ENCODE measurements around the gene CCDC71L. TPM values are rescaled to one million over a fixed set of nuclear protein-coding genes. Genes with fewer than 3 reads are reported as not detected.

CCDC71L gene
- total RNA-seq, 4 donors from 2014 or later = 19.0 to 36.9 (median 22.8) TPM

DNA sequence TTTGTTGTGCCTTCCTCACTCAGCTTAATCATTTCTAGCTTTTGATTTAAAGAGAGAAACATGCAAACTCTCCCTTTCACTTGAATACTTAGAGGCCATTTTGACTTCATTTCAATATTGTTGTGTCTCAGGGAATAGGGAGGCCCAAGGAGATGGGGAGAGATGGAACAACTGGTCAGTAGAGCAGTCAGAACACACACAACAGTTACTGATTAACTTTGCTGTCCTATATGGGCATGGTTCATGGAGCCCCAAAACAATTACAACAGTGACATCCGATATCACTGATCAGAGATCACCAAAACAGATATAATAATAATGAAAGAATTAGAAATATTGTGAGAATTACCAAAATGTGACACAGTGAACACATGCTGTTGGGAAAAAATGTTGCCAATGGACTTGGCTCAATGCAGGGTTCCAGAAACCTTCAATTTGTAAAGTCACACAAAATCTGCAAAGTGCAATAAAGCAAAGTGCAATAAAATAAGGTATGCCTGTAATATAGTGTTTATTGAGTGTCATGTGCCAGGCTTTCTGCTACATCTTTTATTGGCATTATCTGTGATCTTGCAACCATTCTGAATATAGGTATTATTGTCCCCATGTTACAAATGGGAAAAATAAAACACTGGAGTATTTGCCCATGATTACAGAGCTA is 38.2 kb downstream of the CCDC71L start:
- Histone ChIP-seq H3K36me3 (no peaks in the 10 kb centered on the region), H3K9me3 (peaks cover 0 to 15% (median 3%) of the 10 kb centered on the region in 4 donors), H3K27me3 (no peaks in the 10 kb centered on the region), H3K27ac (no peak overlapping the region), H3K4me1 (peaks cover 0 to 13% (median 5%) of the 10 kb centered on the region in 4 donors), H3K4me3 (no peak overlapping the region)
- TF ChIP-seq EP300 (IDR thresholded peaks at IDR 0.05) = no peak
- TF ChIP-seq POLR2A (IDR thresholded peaks at IDR 0.05) = no peak
- TF ChIP-seq, protein P1, sequence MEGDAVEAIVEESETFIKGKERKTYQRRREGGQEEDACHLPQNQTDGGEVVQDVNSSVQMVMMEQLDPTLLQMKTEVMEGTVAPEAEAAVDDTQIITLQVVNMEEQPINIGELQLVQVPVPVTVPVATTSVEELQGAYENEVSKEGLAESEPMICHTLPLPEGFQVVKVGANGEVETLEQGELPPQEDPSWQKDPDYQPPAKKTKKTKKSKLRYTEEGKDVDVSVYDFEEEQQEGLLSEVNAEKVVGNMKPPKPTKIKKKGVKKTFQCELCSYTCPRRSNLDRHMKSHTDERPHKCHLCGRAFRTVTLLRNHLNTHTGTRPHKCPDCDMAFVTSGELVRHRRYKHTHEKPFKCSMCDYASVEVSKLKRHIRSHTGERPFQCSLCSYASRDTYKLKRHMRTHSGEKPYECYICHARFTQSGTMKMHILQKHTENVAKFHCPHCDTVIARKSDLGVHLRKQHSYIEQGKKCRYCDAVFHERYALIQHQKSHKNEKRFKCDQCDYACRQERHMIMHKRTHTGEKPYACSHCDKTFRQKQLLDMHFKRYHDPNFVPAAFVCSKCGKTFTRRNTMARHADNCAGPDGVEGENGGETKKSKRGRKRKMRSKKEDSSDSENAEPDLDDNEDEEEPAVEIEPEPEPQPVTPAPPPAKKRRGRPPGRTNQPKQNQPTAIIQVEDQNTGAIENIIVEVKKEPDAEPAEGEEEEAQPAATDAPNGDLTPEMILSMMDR (IDR thresholded peaks at IDR 0.05) = no peak
- 78 to 88% methylated on average over 1 of the region's 1 CpG for WGBS, 2 donors
- DNase-seq (ENCODE audit: low spot score in 2 of 2) = no peak

DNA sequence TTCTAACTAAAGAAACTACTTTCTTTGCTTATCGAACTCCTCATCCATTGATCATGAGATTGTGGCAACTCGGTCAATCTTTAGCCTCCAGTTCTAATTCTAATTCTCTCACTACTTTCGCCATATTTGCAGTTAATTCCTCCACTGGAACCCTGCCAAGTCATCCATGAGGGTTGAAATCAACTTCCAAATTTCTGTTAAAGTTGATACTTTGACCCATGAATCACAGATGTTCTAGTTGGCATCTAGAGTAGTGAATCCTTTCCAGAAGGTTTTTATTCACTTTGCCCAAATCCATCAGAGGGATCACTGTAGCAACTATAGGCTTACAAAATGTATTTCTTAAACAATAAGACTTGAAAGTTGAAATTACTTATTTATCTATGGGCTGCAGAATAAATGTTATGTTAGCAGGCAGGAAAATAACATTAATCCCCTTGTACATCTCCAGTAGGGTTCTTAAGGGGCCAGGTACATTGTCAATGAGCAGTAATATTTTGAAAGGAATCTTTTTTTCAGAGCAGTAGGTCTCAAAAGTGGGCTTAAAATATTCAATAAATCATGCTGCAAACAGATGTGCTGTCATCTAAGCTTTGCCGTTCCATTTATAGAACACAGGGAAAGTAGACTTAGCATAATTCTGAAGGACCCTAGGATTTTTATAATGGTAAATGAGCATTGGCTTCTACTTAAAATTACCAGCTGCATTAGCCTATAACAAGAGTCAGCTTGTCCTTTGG is 39.4 kb downstream of the CCDC71L start:
- TF ChIP-seq EP300 (IDR thresholded peaks at IDR 0.05) (no peak), POLR2A (IDR thresholded peaks at IDR 0.05) (no peak)
- TF ChIP-seq, protein P1 (IDR thresholded peaks at IDR 0.05) = no peak
- no peak overlapping the region for H3K27ac ChIP-seq
- H3K9me3 ChIP-seq = peaks cover 0 to 15% (median 3%) of the 10 kb centered on the region in 4 donors
- no peaks in the 10 kb centered on the region for H3K27me3 ChIP-seq
- H3K4me3 ChIP-seq = no peak overlapping the region
- peaks cover 0 to 15% (median 7%) of the 10 kb centered on the region in 4 donors for H3K4me1 ChIP-seq
- no peak for DNase-seq (ENCODE audit: low spot score in 2 of 2)
- WGBS, 2 donors = 94% methylated on average over 4 of the region's 4 CpGs
- H3K36me3 ChIP-seq = no peaks in the 10 kb centered on the region

DNA sequence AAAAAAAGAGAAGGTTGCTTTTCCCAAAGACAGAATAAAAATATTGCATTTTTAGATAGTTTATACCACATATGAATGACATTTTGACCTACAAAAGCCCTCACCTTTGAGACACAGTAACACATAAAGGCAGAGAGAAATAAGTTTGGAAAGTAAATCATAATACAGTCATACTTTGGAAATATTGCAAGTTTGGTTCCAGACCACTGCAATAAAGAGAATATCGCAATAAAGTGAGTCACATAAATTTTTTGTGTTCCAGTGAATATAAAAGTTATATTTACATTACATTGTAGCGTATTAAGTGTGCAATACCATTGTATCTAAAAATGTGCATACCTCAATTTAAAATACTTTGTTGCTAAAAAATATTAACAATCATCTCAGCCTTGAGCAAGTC is 40.3 kb downstream of the CCDC71L start:
- Histone ChIP-seq H3K4me1 (peaks cover 0 to 15% (median 7%) of the 10 kb centered on the region in 4 donors), H3K36me3 (no peaks in the 10 kb centered on the region), H3K9me3 (peaks cover 0 to 15% (median 3%) of the 10 kb centered on the region in 4 donors), H3K4me3 (no peak overlapping the region), H3K27me3 (no peaks in the 10 kb centered on the region), H3K27ac (no peak overlapping the region)
- no peak for DNase-seq (ENCODE audit: low spot score in 2 of 2)
- TF ChIP-seq, protein P1 (IDR thresholded peaks at IDR 0.05) = no peak
- TF ChIP-seq POLR2A (IDR thresholded peaks at IDR 0.05) (no peak), EP300 (IDR thresholded peaks at IDR 0.05) (no peak)
- 90 to 94% methylated on average over 2 of the region's 2 CpGs for WGBS, 2 donors

- Histone ChIP-seq H3K27me3 (no peaks in the 10 kb centered on the region), H3K4me1 (peaks cover 0 to 15% (median 7%) of the 10 kb centered on the region in 4 donors), H3K4me3 (no peak overlapping the region), H3K36me3 (no peaks in the 10 kb centered on the region), H3K27ac (no peak overlapping the region), H3K9me3 (peaks cover 0 to 15% (median 3%) of the 10 kb centered on the region in 4 donors)
- no peak for DNase-seq (ENCODE audit: low spot score in 2 of 2)
- TF ChIP-seq EP300 (IDR thresholded peaks at IDR 0.05) = no peak
- TF ChIP-seq, protein P1 (IDR thresholded peaks at IDR 0.05) = no peak
- no peak for TF ChIP-seq POLR2A (IDR thresholded peaks at IDR 0.05)
These were observed 40.9 kb downstream of the CCDC71L start for GRCh38 chr7:106620034-106620433.

GRCh38 chr7:106619213-106619612 is 41.7 kb downstream of the CCDC71L start:
- no peaks in the 10 kb centered on the region for H3K36me3 ChIP-seq
- DNase-seq (ENCODE audit: low spot score in 2 of 2) = no peak
- H3K4me1 ChIP-seq = peaks cover 0 to 19% (median 8%) of the 10 kb centered on the region in 4 donors
- no peak overlapping the region for H3K4me3 ChIP-seq
- WGBS, 2 donors = 94 to 96% methylated on average over 4 of the region's 4 CpGs
- no peak overlapping the region for H3K27ac ChIP-seq
- no peak for TF ChIP-seq EP300 (IDR thresholded peaks at IDR 0.05)
- no peak for TF ChIP-seq POLR2A (IDR thresholded peaks at IDR 0.05)
- TF ChIP-seq, protein P1 (IDR thresholded peaks at IDR 0.05) = no peak
- no peaks in the 10 kb centered on the region for H3K27me3 ChIP-seq
- H3K9me3 ChIP-seq = peaks cover 0 to 15% (median 3%) of the 10 kb centered on the region in 4 donors

All from tibial nerve (tissue), 4 donors.